ENCODE data around the gene SNTB2.
A peak's percentile ranks its signal among the peaks of the same experiment; 100 is the strongest.
"Not testable (repeated sequence)": the region's sequence is repeated elsewhere in the genome, so short reads cannot be mapped to it uniquely, and the experiment has no call there.

The SNTB2 gene

GRCh38 chr16:69253870-69254341 lies 66.9 kb downstream of the SNTB2 start:
- no peaks in the 10 kb centered on the region for H3K36me3 ChIP-seq (ENCODE audit: insufficient read depth, insufficient read length, low read length)
- peak overlapping the region; percentile 3 for H3K9ac ChIP-seq (ENCODE audit: insufficient read length, low read depth)
- H3K27me3 ChIP-seq (ENCODE audit: insufficient read depth, insufficient read length): no peaks in the 10 kb centered on the region
- no peaks in the 10 kb centered on the region for H3K9me3 ChIP-seq (ENCODE audit: insufficient read depth, low read length)
- TF ChIP-seq SUZ12 (IDR thresholded peaks at IDR 0.05; ENCODE audit: extremely low read depth, insufficient read depth, insufficient read length) (no peak), ZNF274 (IDR thresholded peaks at IDR 0.05; ENCODE audit: low read depth, low read length) (no peak), YY1 (IDR thresholded peaks at IDR 0.05; ENCODE audit: insufficient read depth, insufficient read length) (no peak)
- DNase-seq (ENCODE audit: low read depth, low spot score): no peak
- no peak overlapping the region for H3K4me3 ChIP-seq (ENCODE audit: insufficient read length, low read depth)
- H3K4me1 ChIP-seq (ENCODE audit: insufficient read depth, insufficient read length): no peaks in the 10 kb centered on the region

GRCh38 chr16:69259428-69259764 lies 72.4 kb downstream of the SNTB2 start:
- not testable (repeated sequence) for H3K4me3 ChIP-seq (ENCODE audit: insufficient read length, low read depth); H3K4me1 ChIP-seq (ENCODE audit: insufficient read depth, insufficient read length); H3K9me3 ChIP-seq (ENCODE audit: insufficient read depth, low read length); H3K9ac ChIP-seq (ENCODE audit: insufficient read length, low read depth); DNase-seq (ENCODE audit: low read depth, low spot score); H3K27me3 ChIP-seq (ENCODE audit: insufficient read depth, insufficient read length)
- H3K36me3 ChIP-seq (ENCODE audit: insufficient read depth, insufficient read length, low read length): peaks cover 28% of the 10 kb centered on the region

- no peaks in the 10 kb centered on the region for H3K9me3 ChIP-seq (ENCODE audit: insufficient read depth, low read length)
- peaks cover 32% of the 10 kb centered on the region for H3K36me3 ChIP-seq (ENCODE audit: insufficient read depth, insufficient read length, low read length)
- DNase-seq (ENCODE audit: low read depth, low spot score): no peak
- no peaks in the 10 kb centered on the region for H3K4me1 ChIP-seq (ENCODE audit: insufficient read depth, insufficient read length)
- no peak for TF ChIP-seq SUZ12 (IDR thresholded peaks at IDR 0.05; ENCODE audit: extremely low read depth, insufficient read depth, insufficient read length)
- TF ChIP-seq ZNF274 (IDR thresholded peaks at IDR 0.05; ENCODE audit: low read depth, low read length): no peak
- no peak for TF ChIP-seq YY1 (IDR thresholded peaks at IDR 0.05; ENCODE audit: insufficient read depth, insufficient read length)
- H3K9ac ChIP-seq (ENCODE audit: insufficient read length, low read depth): no peak overlapping the region
- no peak overlapping the region for H3K4me3 ChIP-seq (ENCODE audit: insufficient read length, low read depth)
- no peaks in the 10 kb centered on the region for H3K27me3 ChIP-seq (ENCODE audit: insufficient read depth, insufficient read length)
Measured at GRCh38 chr16:69260019-69260418, 73.1 kb downstream of the SNTB2 start.

GRCh38 chr16:69260506-69260905 lies 73.5 kb downstream of the SNTB2 start:
- H3K9me3 ChIP-seq (ENCODE audit: insufficient read depth, low read length): no peaks in the 10 kb centered on the region
- DNase-seq (ENCODE audit: low read depth, low spot score): no peak
- H3K4me3 ChIP-seq (ENCODE audit: insufficient read length, low read depth): no peak overlapping the region
- TF ChIP-seq YY1 (IDR thresholded peaks at IDR 0.05; ENCODE audit: insufficient read depth, insufficient read length) (no peak), ZNF274 (IDR thresholded peaks at IDR 0.05; ENCODE audit: low read depth, low read length) (no peak), SUZ12 (IDR thresholded peaks at IDR 0.05; ENCODE audit: extremely low read depth, insufficient read depth, insufficient read length) (no peak)
- no peaks in the 10 kb centered on the region for H3K27me3 ChIP-seq (ENCODE audit: insufficient read depth, insufficient read length)
- no peak overlapping the region for H3K9ac ChIP-seq (ENCODE audit: insufficient read length, low read depth)
- peaks cover 32% of the 10 kb centered on the region for H3K36me3 ChIP-seq (ENCODE audit: insufficient read depth, insufficient read length, low read length)
- no peaks in the 10 kb centered on the region for H3K4me1 ChIP-seq (ENCODE audit: insufficient read depth, insufficient read length)

GRCh38 chr16:69266334-69267063 lies 79.5 kb downstream of the SNTB2 start:
- Histone ChIP-seq H3K4me3 (ENCODE audit: insufficient read length, low read depth) (no peak overlapping the region), H3K36me3 (ENCODE audit: insufficient read depth, insufficient read length, low read length) (peaks cover 43% of the 10 kb centered on the region), H3K4me1 (ENCODE audit: insufficient read depth, insufficient read length) (no peaks in the 10 kb centered on the region), H3K9me3 (ENCODE audit: insufficient read depth, low read length) (no peaks in the 10 kb centered on the region), H3K27me3 (ENCODE audit: insufficient read depth, insufficient read length) (no peaks in the 10 kb centered on the region), H3K9ac (ENCODE audit: insufficient read length, low read depth) (no peak overlapping the region)
- DNase-seq (ENCODE audit: low read depth, low spot score): no peak
- TF ChIP-seq ZNF274 (IDR thresholded peaks at IDR 0.05; ENCODE audit: low read depth, low read length) (no peak), YY1 (IDR thresholded peaks at IDR 0.05; ENCODE audit: insufficient read depth, insufficient read length) (no peak), SUZ12 (IDR thresholded peaks at IDR 0.05; ENCODE audit: extremely low read depth, insufficient read depth, insufficient read length) (no peak)

GRCh38 chr16:69267633-69268032 lies 80.7 kb downstream of the SNTB2 start:
- Histone ChIP-seq H3K27me3 (ENCODE audit: insufficient read depth, insufficient read length) (no peaks in the 10 kb centered on the region), H3K9ac (ENCODE audit: insufficient read length, low read depth) (no peak overlapping the region), H3K9me3 (ENCODE audit: insufficient read depth, low read length) (no peaks in the 10 kb centered on the region), H3K4me1 (ENCODE audit: insufficient read depth, insufficient read length) (no peaks in the 10 kb centered on the region), H3K36me3 (ENCODE audit: insufficient read depth, insufficient read length, low read length) (peaks cover 42% of the 10 kb centered on the region), H3K4me3 (ENCODE audit: insufficient read length, low read depth) (no peak overlapping the region)
- TF ChIP-seq ZNF274 (IDR thresholded peaks at IDR 0.05; ENCODE audit: low read depth, low read length): no peak
- TF ChIP-seq YY1 (IDR thresholded peaks at IDR 0.05; ENCODE audit: insufficient read depth, insufficient read length): no peak
- TF ChIP-seq SUZ12 (IDR thresholded peaks at IDR 0.05; ENCODE audit: extremely low read depth, insufficient read depth, insufficient read length): no peak
- no peak for DNase-seq (ENCODE audit: low read depth, low spot score)

- DNase-seq (ENCODE audit: low read depth, low spot score): no peak
- Histone ChIP-seq H3K4me3 (ENCODE audit: insufficient read length, low read depth) (no peak overlapping the region), H3K9ac (ENCODE audit: insufficient read length, low read depth) (no peak overlapping the region), H3K4me1 (ENCODE audit: insufficient read depth, insufficient read length) (no peaks in the 10 kb centered on the region), H3K36me3 (ENCODE audit: insufficient read depth, insufficient read length, low read length) (peaks cover 42% of the 10 kb centered on the region), H3K27me3 (ENCODE audit: insufficient read depth, insufficient read length) (no peaks in the 10 kb centered on the region), H3K9me3 (ENCODE audit: insufficient read depth, low read length) (no peaks in the 10 kb centered on the region)
- TF ChIP-seq YY1 (IDR thresholded peaks at IDR 0.05; ENCODE audit: insufficient read depth, insufficient read length): no peak
- no peak for TF ChIP-seq ZNF274 (IDR thresholded peaks at IDR 0.05; ENCODE audit: low read depth, low read length)
- TF ChIP-seq SUZ12 (IDR thresholded peaks at IDR 0.05; ENCODE audit: extremely low read depth, insufficient read depth, insufficient read length): no peak
Measured at GRCh38 chr16:69270395-69270794, 83.4 kb downstream of the SNTB2 start.

Data from NT2/D1 (cell line).